HPDE6-E6E7 (cell line): ENCODE results near the gene CRELD2.

Experiments used
- DNase-seq: peaks from one replicate; pipeline ENCODE4 v3.0.0; 2011; ENCODE audit warnings: missing footprints; ENCODE audit errors: extremely low spot score

The CRELD2 gene, protein sequence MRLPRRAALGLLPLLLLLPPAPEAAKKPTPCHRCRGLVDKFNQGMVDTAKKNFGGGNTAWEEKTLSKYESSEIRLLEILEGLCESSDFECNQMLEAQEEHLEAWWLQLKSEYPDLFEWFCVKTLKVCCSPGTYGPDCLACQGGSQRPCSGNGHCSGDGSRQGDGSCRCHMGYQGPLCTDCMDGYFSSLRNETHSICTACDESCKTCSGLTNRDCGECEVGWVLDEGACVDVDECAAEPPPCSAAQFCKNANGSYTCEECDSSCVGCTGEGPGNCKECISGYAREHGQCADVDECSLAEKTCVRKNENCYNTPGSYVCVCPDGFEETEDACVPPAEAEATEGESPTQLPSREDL

DNA sequence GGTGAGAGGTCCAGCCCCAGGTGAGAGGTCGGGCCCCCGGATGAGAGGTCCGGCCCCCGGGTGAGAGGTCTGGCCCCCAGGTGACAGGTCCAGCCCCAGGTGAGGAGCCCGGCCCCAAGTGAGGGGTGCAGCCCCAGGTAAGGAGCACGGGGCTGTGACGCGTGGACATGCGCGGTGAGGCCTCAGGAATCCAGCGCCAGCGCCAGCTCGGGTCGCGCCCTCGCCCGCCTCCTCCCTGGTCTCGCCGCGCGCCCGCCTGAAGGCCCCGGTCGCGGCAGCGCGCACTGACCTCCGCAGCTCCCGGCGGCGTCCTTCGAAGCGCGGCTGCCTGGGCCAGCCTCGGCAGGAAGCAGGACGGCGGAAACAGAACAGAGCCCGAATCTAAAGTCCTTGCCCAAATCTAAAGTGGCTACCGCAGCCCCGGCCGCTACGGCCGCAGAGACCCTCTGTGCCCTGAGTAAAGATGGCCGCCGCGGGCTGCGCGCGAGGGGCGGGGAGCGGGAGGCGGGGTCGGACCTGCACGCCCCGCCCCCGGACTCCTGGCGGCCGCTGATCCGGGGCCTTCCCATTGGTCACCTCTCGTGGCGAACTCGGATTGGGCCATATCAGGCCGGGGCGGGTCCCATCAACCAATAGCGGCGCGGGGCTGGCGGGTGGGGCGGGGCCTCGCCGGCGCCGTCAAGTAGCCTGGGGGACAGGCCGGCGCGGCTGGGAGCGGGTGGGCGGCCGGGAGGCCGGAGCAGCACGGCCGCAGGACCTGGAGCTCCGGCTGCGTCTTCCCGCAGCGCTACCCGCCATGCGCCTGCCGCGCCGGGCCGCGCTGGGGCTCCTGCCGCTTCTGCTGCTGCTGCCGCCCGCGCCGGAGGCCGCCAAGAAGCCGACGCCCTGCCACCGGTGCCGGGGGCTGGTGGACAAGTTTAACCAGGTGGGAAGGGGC lies at the start of gene CRELD2, which contains the start of gene ALG12:
CRELD2 (plus strand) TSS at position 661 of the 937 bp plus-strand sequence; CDS start at position 797, 136 bp downstream.
ALG12 (minus strand) TSS at position 465 of the 937 bp plus-strand sequence. CDS start 4,673 bp downstream, outside the sequence.
- peak; percentile 96 for DNase-seq

GRCh38 chr22:49869086-49869830 lies 49.2 kb upstream of the CRELD2 start:
- no peak for DNase-seq

DNA sequence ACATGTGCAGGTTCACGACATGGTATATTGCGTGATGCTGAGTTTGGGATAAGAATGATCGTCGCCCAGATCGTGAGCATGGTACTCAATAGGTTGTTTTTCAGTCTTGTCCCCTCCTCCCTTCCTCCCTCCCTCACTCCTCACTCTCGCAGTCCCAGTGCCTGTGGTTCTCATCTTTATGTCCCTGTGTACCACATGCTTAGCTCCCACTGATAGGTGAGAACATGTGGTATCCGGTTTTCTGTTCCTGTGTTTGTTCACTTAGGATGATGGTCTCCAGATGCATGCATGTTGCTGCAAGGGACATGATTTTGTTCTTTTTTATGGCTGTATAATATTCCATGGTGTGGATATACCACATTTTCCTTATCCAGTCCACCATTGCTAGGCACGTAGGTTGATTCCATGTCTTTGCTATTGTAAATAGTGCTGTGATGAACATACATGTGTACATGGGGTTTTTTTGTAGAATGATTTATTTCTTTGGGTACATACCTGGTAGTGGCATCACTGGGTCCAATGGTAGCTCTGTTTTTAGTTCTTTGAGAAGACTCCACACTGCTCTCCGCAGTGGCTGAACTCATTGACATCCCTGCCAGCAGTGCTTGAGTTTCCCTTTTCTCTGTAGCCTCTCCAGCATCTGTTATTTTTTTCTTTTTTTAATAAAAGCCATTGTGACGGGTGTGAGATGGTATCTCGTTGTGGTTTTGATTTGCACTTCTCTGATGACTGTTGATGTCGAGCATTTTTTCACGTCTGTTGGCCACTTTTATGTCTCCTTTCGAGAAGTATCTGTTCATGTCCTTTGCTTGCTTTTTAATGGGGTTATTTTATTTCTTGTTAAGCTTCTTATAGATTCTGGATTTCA lies 48.4 kb upstream of the CRELD2 start:
- no peak for DNase-seq

DNA sequence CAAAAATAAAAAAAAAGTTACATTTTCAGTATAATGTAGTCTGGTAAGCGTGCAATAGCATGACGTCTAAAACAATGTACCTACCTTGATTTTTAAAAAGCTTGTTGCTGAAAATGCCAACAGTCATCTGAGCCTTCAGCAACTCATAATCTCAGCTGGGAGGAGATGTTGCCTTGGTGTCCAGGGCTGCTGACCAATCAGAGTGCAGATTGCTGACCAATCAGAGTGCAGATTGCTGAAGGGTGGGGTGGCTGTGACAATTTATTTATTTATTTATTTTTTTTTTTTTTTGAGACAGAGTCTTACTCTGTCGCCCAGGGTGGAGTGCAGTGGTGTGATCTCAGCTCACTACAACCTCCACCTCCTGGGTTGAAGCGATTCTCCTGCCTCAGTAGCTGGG lies 47.0 kb upstream of the CRELD2 start:
- no peak for DNase-seq

DNA sequence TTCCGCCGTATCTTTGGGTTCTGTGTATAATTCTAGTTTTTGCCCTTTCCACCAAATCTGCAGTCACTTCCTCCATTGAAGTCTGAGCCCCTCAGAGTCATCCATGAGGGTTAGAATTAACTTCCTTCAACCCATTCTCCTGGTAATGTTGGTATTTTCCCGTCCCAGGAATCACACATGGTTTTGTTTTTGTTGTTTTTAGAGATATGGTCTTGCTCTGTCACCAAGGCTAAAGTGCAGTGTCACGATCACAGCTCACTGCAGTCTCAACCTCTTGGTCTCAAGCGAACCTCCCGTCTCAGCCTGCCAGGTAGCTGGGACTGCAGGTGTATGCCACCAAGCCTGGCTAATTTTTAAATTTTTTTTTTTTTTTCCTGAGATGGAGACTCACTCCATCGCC lies 46.1 kb upstream of the CRELD2 start:
- DNase-seq = no peak

DNA sequence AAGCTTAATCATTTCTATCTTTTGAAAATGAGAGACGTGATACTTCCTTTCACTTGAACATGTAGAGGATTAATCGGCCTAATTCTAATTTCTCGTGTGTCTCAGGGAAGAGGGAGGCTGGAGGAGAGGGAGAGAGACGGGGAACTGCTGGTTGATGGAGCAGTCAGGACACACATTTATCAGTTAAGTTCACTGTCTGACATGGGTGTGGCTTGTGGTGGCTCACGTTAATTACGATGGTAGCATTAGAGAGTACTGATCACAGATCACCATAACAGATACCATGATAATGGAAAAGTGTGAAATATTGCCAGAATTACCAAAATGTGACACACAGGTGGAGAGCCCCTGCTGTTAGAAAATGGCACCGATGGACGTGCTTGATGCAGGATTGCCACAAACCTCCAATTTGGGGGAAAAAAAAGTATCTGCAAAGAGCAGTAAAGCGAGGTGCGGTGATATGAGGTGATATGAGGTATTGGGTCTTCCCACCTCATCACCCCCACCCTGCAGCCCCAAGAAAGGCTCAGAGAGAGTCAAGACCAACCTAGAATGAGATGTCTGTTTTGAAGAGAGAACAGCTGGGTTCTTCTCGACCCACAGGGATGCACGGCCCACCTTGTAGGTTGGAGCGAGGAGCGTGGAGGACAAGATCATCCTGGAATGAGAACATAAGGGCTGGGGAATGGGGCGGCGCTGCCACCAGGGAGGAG lies 45.0 kb upstream of the CRELD2 start:
- no peak for DNase-seq

DNA sequence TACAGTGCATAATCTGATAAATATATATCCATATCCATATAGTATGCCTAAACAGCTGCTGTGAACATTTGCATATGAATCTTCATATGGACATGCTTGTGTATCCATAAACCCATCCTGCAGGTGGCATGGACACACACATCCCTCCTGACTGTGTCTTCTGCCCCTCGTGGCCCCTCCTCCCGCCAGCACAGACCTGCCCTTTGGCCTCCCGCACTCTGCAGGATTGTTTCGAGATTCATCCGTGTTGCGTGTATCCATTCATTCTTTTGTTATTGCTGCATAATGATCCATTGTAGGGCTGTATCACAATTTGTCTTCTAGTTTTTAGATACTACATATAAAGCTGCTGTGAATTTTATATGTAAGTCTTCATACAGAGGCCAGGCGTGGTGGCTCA lies 40.8 kb upstream of the CRELD2 start:
- DNase-seq = no peak

DNA sequence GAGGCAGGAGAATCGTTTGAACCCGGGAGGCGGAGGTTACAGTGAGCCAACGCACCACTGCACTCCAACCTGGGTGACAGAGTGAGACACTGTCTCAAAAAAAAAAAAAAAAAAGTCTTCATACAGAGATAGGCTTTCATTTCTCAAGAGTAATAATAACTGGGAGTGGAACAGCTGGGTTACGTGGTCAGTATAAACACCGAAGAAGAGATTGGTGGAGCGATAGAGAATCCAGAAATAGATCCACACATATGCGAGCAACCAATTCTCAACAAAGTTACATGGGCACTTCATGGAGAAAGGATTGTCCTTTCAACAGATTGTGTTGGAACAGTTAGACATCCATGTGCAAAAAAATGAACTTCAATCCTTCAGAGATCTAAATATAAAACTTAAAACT lies 40.2 kb upstream of the CRELD2 start:
- no peak for DNase-seq

DNA sequence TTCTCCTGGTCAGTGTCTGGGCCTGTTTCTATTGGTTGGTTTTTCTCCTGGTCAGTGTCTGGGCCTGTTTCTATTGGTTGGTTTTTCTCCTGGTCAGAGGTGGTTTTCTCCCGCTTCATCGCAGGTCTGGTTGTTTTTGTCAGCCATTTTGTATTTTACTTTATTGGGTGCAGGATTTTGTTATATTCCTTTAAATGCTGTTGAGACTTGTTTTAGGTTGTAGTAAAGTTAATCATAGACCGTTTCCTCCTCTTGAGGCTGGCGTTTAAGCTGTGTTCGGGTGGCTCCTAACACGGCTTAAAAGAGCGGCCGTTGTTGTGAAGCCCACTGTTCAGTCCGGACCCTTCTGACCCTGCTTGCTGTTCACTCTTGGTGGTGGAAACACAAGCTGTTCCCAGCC lies 38.6 kb upstream of the CRELD2 start:
- DNase-seq = no peak

DNA sequence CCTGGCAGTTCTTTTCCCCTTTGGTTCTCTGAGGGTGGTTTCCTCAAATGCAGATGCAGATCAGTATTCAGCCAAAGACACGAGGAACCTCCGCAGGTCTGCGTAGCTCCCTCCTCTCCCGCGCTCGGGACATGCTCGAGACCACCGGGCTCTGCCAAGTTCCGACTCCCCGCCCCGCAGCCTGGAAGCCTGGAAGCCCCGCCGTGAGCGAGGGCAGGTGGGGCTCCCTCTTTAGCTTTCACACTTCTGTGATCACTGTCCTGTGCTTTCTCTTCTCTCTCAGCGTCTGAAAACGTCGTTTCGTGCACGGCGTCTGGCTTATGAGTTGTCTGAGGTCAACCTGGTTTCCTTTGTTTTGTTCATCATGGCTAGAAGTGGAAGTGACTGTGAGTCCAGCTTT lies 38.2 kb upstream of the CRELD2 start:
- no peak for DNase-seq

DNA sequence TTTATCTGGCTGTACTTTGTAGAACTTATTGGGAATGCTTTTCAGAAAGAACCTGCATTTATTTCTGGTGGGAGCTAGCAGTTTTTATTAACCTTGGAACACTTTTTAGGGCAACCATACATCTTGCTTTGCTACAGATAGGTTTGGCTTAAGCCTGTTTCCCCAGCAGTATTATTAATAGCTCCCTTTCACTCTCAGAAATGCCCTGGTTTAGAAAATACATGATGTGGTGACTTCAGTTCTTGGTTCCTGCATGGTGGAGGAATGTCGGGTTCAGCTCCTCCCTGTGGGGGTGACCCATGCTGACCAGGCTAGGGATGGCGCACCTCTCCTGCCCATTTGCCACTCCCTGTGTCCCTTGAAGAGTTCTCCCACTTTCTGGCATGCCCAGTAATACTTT lies 36.6 kb upstream of the CRELD2 start:
- DNase-seq = no peak

- DNase-seq = no peak
Measured at GRCh38 chr22:49882519-49883293, 35.7 kb upstream of the CRELD2 start.

GRCh38 chr22:49883294-49883640 lies 35.2 kb upstream of the CRELD2 start:
- no peak for DNase-seq

DNA sequence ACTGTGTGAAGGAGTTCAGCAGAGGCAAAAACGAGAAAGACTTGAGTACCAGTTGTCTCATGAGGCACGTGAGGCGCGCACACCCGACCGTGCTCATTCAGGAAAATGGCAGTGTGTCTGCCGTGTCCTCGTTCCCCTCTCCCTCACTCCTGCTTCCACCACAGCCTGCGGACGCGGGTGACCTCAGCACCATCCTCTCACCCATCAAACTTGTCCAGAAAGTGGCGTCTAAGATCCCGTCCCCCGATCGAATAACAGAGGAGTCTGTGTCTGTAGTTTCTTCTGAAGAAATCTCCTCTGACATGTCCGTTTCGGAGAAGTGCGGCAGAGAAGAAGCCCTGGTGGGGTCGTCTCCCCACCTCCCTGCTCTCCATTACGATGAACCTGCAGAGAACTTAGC lies 34.4 kb upstream of the CRELD2 start:
- no peak for DNase-seq

GRCh38 chr22:49884503-49885260 lies 33.8 kb upstream of the CRELD2 start:
- DNase-seq = no peak

- DNase-seq = no peak
Measured at GRCh38 chr22:49885281-49885680, 33.2 kb upstream of the CRELD2 start.

GRCh38 chr22:49885881-49886280 lies 32.6 kb upstream of the CRELD2 start:
- DNase-seq = no peak

- DNase-seq = no peak
Measured at GRCh38 chr22:49886346-49887063, 31.9 kb upstream of the CRELD2 start.
